HepG2 (cell line): ENCODE measurements around the gene PRKG1. TPM values are rescaled to one million over a fixed set of nuclear protein-coding genes. Genes with fewer than 3 reads are reported as not detected.

ENCODE experiments used
- ATAC-seq: fragments of 200-7000 bp; cut with Tn5 transposase; 3 replicates; pipeline ENCODE4 v1.9.1; 2020; ENCODE audit warnings: mild to moderate bottlenecking, moderate library complexity
- BruUV-seq: library from RNA; stranded (reverse); fragments of 400-500 nt; replicated peaks from 2 replicates; lab custom pipeline; 2021; lab: Mats Ljungman, UMichigan
- CTCF ChIA-PET: fragments of 300-600 bp; formaldehyde crosslinking; extraction: SDS; loops from one replicate; lab custom pipeline; 2021; ENCODE audit warnings: low total read pairs, inconsistent platforms, low intra/inter-chr PET ratio; lab: Yijun Ruan, JAX
- POLR2A ChIA-PET: fragments of 350-600 bp; sonication (Branson Sonifier 250); formaldehyde crosslinking; loops from one replicate; lab custom pipeline; 2020; ENCODE audit warnings: antibody characterized with exemption, inconsistent platforms; lab: Yijun Ruan, JAX
- DNase-seq: peaks from one replicate; pipeline ENCODE4 v3.0.0-alpha.2; 2015; ENCODE audit warnings: low spot score
- FAIRE-seq: peaks from 3 replicates; lab custom pipeline; 2011; peaks lifted over from hg19 to GRCh38; lab: Jason Lieb, UNC
- H2AFZ ChIP-seq: one replicate; pipeline ENCODE4 v1.6.1; 2011; ENCODE audit warnings: low read length, inconsistent platforms
- H3K27ac ChIP-seq: fragments of 300-600 bp; 3 replicates; pipeline ENCODE4 v1.8.0; 2011; ENCODE audit warnings: mixed run types, mild to moderate bottlenecking, mixed read lengths, low read length, inconsistent platforms; ENCODE audit not compliant: insufficient read depth; ENCODE audit errors: extremely low read length
- H3K27me3 ChIP-seq, 2 experiments: fragments of 200-600 bp in 1 of 2; 2 replicates in 1 of 2; 3 replicates in 1 of 2; pipeline versions ENCODE4 v1.6.0 to v1.8.0; 2011; ENCODE audit warnings: low read length in 2 of 2, mild to moderate bottlenecking in 2 of 2, moderate library complexity in 2 of 2, inconsistent platforms in 1 of 2; ENCODE audit not compliant: insufficient read depth in 2 of 2, control insufficient read depth in 1 of 2
- H3K36me3 ChIP-seq, 2 experiments: fragments of 200-600 bp in 1 of 2; replicated peaks in 1 of 2; 2 replicates in 1 of 2; 3 replicates in 1 of 2; pipeline versions ENCODE4 v1.5.1 to v1.8.0; 2011; ENCODE audit warnings: low read length in 2 of 2, inconsistent platforms in 1 of 2; ENCODE audit not compliant: insufficient read depth in 2 of 2, control insufficient read depth in 1 of 2
- H3K4me1 ChIP-seq: 2 replicates; pipeline ENCODE4 v1.5.1; 2012; ENCODE audit warnings: low read length, inconsistent platforms; ENCODE audit not compliant: insufficient read depth
- H3K4me2 ChIP-seq: 2 replicates; pipeline ENCODE4 v1.6.0; 2011; ENCODE audit warnings: low read depth, low read length, inconsistent platforms
- H3K4me3 ChIP-seq, 3 experiments: fragments of 200-600 bp in 1 of 3; sonication (generic), shearing (Covaris generic) in 1 of 3; replicated peaks in 1 of 3; 2 replicates each; pipeline ENCODE4 v1.5.1; 2011 to 2016; ENCODE audit warnings: low read length in 3 of 3, inconsistent platforms in 2 of 3, low read depth in 2 of 3, mild to moderate bottlenecking in 2 of 3, control low read depth in 1 of 3, mixed read lengths in 1 of 3; ENCODE audit not compliant: insufficient read depth in 1 of 3
- H3K79me2 ChIP-seq: one replicate; pipeline ENCODE4 v1.6.1; 2011; ENCODE audit warnings: low read length, inconsistent platforms; ENCODE audit not compliant: insufficient read depth
- H3K9ac ChIP-seq: 2 replicates; pipeline ENCODE4 v1.6.0; 2011; ENCODE audit warnings: mild to moderate bottlenecking, low read depth, low read length, inconsistent platforms; ENCODE audit not compliant: insufficient read depth
- H3K9me3 ChIP-seq: 2 replicates; pipeline ENCODE4 v1.5.1; 2012; ENCODE audit warnings: mild to moderate bottlenecking, low read length
- H4K20me1 ChIP-seq: 2 replicates; pipeline ENCODE4 v1.6.0; 2011; ENCODE audit warnings: inconsistent platforms, mild to moderate bottlenecking, low read length, moderate library complexity; ENCODE audit not compliant: insufficient read depth
- AHR ChIP-seq: IDR thresholded peaks from 2 replicates; pipeline ENCODE4 v1.6.1; 2018; ENCODE audit warnings: missing genetic modification reagents, missing compliant biosample characterization
- CBFB ChIP-seq: sonication (generic); formaldehyde crosslinking; IDR thresholded peaks from 2 replicates; pipeline ENCODE4 v1.4.0; 2020; ENCODE audit warnings: missing genetic modification reagents
- CHD2 ChIP-seq: IDR thresholded peaks from 2 replicates; pipeline ENCODE4 v1.6.1; 2011; ENCODE audit warnings: low read depth, low read length, improper control_type of control experiment
- ELK4 ChIP-seq: sonication (generic); formaldehyde crosslinking; IDR thresholded peaks from 2 replicates; pipeline ENCODE4 v1.9.0; 2021; ENCODE audit warnings: missing genetic modification reagents, borderline replicate concordance
- FOXM1 ChIP-seq: sonication (generic); formaldehyde crosslinking; IDR thresholded peaks from 2 replicates; pipeline ENCODE4 v1.5.0; 2020; ENCODE audit warnings: missing genetic modification reagents
- GABPA ChIP-seq, 2 experiments: IDR thresholded peaks; 2 replicates each; pipeline ENCODE4 v1.6.1; 2011 to 2016; ENCODE audit warnings: low read depth in 2 of 2, low read length in 1 of 2, missing biosample characterization in 1 of 2, missing genetic modification characterization in 1 of 2
- GATAD1 ChIP-seq: IDR thresholded peaks from 2 replicates; pipeline ENCODE4 v1.6.1; 2016; ENCODE audit warnings: missing genetic modification reagents, missing compliant biosample characterization
- NFIB ChIP-seq: sonication (generic); formaldehyde crosslinking; IDR thresholded peaks from 2 replicates; pipeline ENCODE4 v1.9.0; 2021; ENCODE audit warnings: missing genetic modification reagents, mild to moderate bottlenecking, borderline replicate concordance
- RORA ChIP-seq: sonication (generic); formaldehyde crosslinking; IDR thresholded peaks from 2 replicates; pipeline ENCODE4 v1.5.0; 2020; ENCODE audit warnings: mild to moderate bottlenecking, missing genetic modification reagents, moderate library complexity
- SRF ChIP-seq: IDR thresholded peaks from 2 replicates; pipeline ENCODE4 v1.6.1; 2011; ENCODE audit warnings: mild to moderate bottlenecking, low read depth, low read length, moderate library complexity
- TARDBP ChIP-seq: sonication (generic); formaldehyde crosslinking; IDR thresholded peaks from 2 replicates; pipeline ENCODE4 v1.8.0; 2022; ENCODE audit warnings: mild to moderate bottlenecking, missing genetic modification reagents
- TEAD2 ChIP-seq: sonication (generic); formaldehyde crosslinking; IDR thresholded peaks from 2 replicates; pipeline ENCODE4 v1.9.0; 2021; ENCODE audit warnings: missing genetic modification reagents
- TFE3 ChIP-seq: IDR thresholded peaks from 2 replicates; pipeline ENCODE4 v1.6.1; 2016
- ZNF143 ChIP-seq: sonication (generic); formaldehyde crosslinking; IDR thresholded peaks from 2 replicates; pipeline ENCODE4 v1.4.0; 2020; ENCODE audit warnings: missing genetic modification reagents
- ZSCAN12 ChIP-seq: sonication (generic); formaldehyde crosslinking; IDR thresholded peaks from 2 replicates; pipeline ENCODE4 v1.9.0; 2021; ENCODE audit warnings: mild to moderate bottlenecking, missing genetic modification reagents
- ZSCAN25 ChIP-seq: sonication (generic); formaldehyde crosslinking; IDR thresholded peaks from 2 replicates; pipeline ENCODE4 v1.8.0; 2022; ENCODE audit warnings: mild to moderate bottlenecking, missing genetic modification reagents
- WGBS: methylation state at CpG from one replicate; pipeline ENCODE4 v1.1.6; 2017; ENCODE audit warnings: low lambda C conversion rate; 5-methylcytosine and 5-hydroxymethylcytosine counted together
- in situ Hi-C: cut with HindIII; loops from 2 replicates; pipeline ENCODE4 v1.10.0; 2017; ENCODE audit warnings: low pct_unique_long_range_greater_than_20kb; ENCODE audit not compliant: extremely low pct_ligation_motif_present
- intact Hi-C: fragments of 100-400 bp; cut with micrococcal nuclease; formaldehyde crosslinking; loops from one replicate; pipeline ENCODE4 v1.10.0; 2022; ENCODE audit not compliant: unreplicated experiment
- polyA plus RNA-seq, 8 experiments: library from polyadenylated mRNA; depleted of rRNA in 3 of 8; stranded (reverse) in 7 of 8; unstranded in 1 of 8; fragments of >200 nt; fragmentation: Illumina TruSeq in 4 of 8; extraction: Trizol in 4 of 8; gene quantifications; 2 replicates each; pipeline versions ENCODE4 v1.2.1 to v1.2.3, GENCODE V29; 2011 to 2016; ENCODE audit warnings: low read depth in 4 of 8, missing spikeins in 1 of 8, mixed read lengths in 1 of 8; ENCODE audit not compliant: insufficient read depth in 1 of 8
- total RNA-seq, 5 experiments: library from RNA; depleted of rRNA; stranded (reverse); fragments of >200 nt; fragmentation: Illumina TruSeq; extraction: Trizol; gene quantifications; 2 replicates each; pipeline ENCODE4 v1.2.3, GENCODE V29; 2016; ENCODE audit warnings: low read depth in 1 of 5

PRKG1 gene
- total and polyA plus RNA-seq, 2 of the 13 experiments (the other 11 are each of a cell fraction or from before 2014, with no cell fraction given): 0.01 TPM; not detected in 1

GRCh38 chr10:51080311-51081006 lies 6.2 kb downstream of the PRKG1 start:
- no peaks in the 10 kb centered on the region for H3K36me3 ChIP-seq
- H2AFZ ChIP-seq: no peak overlapping the region
- H3K9me3 ChIP-seq: no peaks in the 10 kb centered on the region
- no TSS peak for BruUV-seq
- H3K79me2 ChIP-seq: no peaks in the 10 kb centered on the region
- H3K4me2 ChIP-seq: no peak overlapping the region
- intact Hi-C loops: no loop called here
- H3K4me3 ChIP-seq: no peak overlapping the region
- no peak for DNase-seq
- no peak for ATAC-seq
- POLR2A ChIA-PET: no interaction called here
- H4K20me1 ChIP-seq: no peaks in the 10 kb centered on the region
- no peak overlapping the region for H3K27ac ChIP-seq
- CTCF ChIA-PET: no interaction called here
- no peak overlapping the region for H3K9ac ChIP-seq
- FAIRE-seq: no peak
- in situ Hi-C loops: no loop called here
- no peaks in the 10 kb centered on the region for H3K4me1 ChIP-seq
- TF ChIP-seq GATAD1 (CRISPR knock-in tag) (no peak), ZSCAN25 (no peak), AHR (no peak), ZSCAN12 (no peak), RORA (CRISPR knock-in tag) (no peak), SRF (no peak), GABPA (IDR thresholded peaks at IDR 0.05; ENCODE audit: low read depth, low read length) (no peak), GABPA (CRISPR knock-in tag; IDR thresholded peaks at IDR 0.05; ENCODE audit: low read depth) (no peak), NFIB (CRISPR knock-in tag) (no peak), TFE3 (CRISPR knock-in tag) (no peak), TARDBP (CRISPR knock-in tag) (no peak), CBFB (CRISPR knock-in tag) (no peak), TEAD2 (CRISPR knock-in tag) (no peak), ELK4 (no peak), ZNF143 (CRISPR knock-in tag) (no peak), FOXM1 (CRISPR knock-in tag) (no peak), CHD2 (no peak)
- H3K27me3 ChIP-seq: peaks cover 0 to under 1% of the 10 kb centered on the region in 2 experiments; a peak in 1 of 5 replicates
- 2% methylated on average over 5 of the region's 5 CpGs for WGBS
